GM19023 (cell line): ENCODE measurements around the gene KCNG1.

Experiments used
- ATAC-seq: cut with Tn5 transposase; IDR thresholded peaks from one replicate; pipeline ENCODE4 v1.9.1; 2021; ENCODE audit warnings: mild to moderate bottlenecking, moderate library complexity; ENCODE audit not compliant: unreplicated experiment

The KCNG1 gene

GRCh38 chr20:51013577-51014330, 9.2 kb downstream of the KCNG1 start:
- ATAC-seq, result no peak

DNA sequence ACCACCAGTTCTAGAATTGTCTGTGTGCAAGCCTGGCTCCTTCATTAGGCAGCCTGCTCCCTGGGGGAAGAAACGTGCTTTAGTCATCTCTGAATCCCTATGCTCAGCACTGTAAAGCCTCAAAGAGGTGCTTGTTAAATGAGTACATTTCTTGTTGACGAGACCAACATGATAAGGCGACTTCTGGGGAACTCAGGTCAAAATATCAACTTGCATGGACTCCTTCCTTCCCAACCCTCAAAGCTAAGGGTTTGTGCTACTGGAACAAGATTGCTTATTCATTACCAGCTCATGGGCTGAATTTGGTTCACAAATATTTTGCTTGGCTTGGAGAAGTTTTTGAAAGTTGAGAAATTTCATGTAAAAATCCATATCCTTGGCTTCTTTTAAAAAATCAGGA, 10.6 kb downstream of the KCNG1 start:
- ATAC-seq, result no peak

DNA sequence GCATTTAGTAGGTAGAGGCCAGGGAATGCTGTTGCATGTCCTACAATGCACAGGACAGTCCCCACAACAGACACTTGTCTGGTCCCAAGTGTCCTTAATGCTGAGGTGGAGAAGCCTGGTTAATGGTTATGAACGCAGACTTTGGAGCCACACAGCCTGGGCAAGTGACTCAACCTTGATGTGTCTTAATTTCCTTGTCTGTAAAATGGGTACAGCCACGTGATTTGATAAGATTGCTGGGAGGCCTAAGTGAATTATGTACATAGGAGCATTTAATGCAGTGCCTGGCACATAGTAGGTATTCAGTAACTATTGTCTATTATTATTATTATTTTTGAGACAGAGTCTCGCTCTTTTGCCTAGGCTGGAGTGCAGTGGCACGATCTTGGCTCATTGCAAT, 11.4 kb downstream of the KCNG1 start:
- no peak for ATAC-seq

GRCh38 chr20:51010932-51011331, 12.0 kb downstream of the KCNG1 start:
- ATAC-seq, result no peak

DNA sequence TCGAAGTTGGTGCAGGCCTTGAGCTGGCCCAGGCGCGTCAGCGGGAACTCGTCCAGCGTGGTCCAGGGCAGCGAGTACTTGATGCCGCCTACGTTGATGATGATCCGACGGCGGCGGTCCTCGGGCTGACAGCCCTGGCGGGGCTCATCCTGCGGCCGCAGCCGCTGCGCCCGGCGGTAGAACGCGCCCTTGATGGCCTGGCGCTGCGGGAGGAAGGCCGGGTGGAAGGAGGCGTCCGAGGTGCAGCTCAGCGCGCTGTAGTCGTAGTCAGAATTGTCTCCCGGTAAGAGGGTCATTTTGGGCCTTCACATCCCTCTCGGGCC, 12.9 kb downstream of the KCNG1 start:
- no peak for ATAC-seq

- no peak for ATAC-seq
These were observed 13.4 kb downstream of the KCNG1 start for GRCh38 chr20:51009303-51010042.

DNA sequence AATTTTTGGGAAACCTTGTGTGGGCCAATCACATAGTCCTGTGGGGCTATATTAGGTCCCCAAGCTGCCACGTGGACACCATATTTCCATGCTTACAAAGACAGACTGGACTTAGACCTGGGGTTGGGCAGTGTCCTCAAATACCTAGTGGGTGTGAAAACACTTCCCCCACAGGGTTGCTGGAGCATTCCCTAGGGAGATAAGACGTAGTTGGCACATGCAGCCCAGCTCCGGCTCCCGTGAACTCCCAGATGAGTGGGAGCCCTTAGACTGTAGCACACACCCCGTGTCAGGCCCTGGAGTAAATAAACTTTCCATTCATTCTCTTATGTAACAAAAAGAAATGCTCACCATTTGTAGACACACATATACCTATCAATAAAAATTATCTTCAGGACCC, 14.2 kb downstream of the KCNG1 start:
- ATAC-seq, result no peak

DNA sequence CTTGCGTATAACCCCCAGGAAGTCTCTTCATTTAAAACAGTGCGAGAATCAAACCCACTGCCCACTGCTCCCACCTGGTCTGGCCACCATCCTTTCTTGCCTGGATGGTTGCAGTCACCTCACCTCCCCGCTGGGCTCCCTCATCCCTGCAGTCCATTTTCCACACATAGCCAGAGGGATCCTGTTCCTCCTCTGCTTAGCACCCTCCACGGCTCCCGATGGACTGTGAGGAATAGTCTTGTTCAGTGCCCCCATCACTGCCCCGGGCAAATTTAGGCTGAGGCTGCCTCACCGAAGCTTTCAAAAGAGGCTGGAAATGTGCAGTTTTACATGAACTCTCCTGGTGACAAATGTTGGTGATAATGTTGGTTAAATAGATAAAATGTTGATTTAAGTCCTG, 17.7 kb downstream of the KCNG1 start:
- ATAC-seq, result no peak

DNA sequence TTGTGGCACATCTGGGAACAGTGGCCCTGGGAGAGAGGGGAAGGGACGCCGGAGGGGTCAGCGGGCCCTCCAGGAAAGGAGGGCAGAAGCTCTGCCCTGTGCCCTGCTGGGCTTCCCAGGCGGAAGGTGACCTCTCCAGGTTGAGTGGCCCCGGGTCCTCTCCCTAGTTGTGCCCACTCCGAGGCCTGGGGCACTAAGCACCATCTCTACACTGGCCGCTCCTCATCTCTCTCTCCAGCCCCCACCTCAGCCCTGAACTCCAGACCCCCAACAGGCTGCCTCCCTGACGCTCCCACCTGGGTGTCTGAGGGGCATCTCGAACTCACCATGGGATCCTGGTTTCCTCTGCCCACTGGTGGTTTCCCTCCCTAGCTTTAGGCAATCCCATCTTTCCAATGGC, 18.1 kb downstream of the KCNG1 start:
- no peak for ATAC-seq

DNA sequence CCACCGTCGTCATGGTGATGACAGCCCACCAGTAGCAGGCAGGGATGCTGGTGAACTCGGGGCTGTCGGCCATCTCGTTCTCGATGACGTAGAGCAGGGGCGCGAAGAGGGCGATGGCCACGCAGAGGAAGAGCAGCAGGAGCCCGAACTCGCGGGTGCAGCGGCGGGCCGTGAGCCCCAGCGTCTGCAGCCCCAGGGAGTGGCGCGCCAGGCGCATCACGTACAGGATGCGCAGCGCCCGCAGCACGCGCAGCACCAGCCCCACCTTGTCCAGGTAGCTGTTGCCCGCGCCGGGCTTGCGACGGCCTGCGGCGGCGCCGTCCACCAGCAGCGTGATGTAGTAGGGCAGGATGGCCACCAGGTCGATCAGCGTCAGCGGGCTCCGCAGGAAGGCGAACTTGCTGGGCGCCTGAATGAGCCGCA, 18.6 kb downstream of the KCNG1 start:
- no peak for ATAC-seq

GRCh38 chr20:51003753-51004152, 19.2 kb downstream of the KCNG1 start:
- ATAC-seq, result no peak

DNA sequence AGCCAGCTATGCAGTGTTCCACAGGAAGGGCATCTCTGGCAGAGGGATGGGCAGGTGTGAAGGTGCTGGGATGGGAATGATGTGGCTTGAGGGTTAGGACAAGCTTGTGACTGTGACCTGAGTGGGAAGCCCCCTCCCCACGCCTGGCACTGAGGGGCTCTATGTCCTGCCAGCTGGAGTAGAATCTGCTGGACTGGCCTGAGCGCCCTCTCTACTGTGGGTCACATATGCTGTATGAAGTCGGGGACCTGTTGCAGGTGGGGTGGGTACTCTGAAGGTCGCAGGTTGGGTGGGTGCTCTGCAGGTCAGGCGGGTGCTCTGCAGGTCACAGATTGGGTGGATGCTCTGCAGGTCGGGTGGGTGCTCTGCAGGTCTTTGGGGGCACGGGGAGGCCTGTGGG, 20.3 kb downstream of the KCNG1 start:
- ATAC-seq, result no peak

DNA sequence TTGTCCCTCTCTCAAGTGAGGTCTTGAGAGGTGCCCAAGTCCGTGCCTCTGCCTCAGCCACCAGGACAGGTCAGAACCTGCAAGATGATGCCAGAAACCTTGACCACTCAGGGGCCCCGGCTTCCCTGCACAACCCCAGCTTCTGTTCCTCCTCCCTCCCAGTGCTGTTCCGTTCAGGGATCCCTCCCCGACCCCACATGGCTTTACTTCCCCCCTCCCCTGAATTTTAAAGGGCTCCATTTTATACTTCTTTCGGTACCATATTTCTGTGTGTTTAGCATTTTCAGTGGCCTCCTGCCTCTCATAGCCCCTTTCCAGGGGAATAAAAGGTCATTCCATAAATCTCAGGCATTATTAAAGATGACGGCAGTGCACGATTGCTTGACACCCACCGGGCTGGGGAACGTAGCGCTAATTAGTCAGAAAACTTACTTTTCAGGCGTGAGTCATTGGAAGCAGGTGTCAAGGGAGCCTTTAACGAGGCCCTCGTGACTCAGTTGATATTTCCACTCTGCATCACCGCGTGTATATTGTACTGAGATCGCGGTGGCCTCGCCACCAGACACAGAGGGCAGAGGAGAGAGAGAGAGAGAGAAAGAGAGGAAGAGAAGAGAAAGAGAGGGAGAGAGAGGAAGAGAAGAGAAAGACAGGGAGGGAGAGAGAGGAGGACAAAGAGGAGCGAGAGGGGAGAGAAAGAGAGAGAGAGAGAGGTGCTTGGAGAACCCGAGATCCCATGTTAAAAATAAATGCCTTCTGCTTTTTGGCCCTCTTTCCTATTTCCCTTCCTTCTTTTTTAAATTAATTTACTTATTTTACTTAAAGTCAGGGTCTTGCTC, 21.3 kb downstream of the KCNG1 start:
- ATAC-seq, result no peak

GRCh38 chr20:50999355-50999754, 23.6 kb downstream of the KCNG1 start:
- ATAC-seq, result no peak

- no peak for ATAC-seq
These were observed 25.7 kb downstream of the KCNG1 start for GRCh38 chr20:50996901-50997865.

DNA sequence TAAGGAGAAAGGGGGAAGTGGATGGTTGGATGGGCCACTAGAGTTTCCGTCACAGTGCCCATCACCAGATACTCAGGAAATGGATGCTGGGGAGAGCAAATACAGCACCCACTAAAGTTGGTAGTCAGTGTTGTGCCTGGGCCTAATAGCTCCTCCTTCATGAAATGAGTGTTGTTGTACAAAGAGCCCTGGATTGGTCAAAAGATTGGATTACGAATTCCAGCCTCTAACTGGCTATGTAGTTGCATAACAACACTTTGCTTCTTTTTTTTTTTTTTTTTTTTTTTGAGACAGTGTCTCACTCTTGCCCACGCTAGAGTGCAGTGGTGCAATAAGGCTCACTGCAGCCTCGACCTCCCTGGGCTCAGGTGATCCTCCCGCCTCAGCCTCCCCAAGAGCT, 27.4 kb downstream of the KCNG1 start:
- ATAC-seq, result no peak

DNA sequence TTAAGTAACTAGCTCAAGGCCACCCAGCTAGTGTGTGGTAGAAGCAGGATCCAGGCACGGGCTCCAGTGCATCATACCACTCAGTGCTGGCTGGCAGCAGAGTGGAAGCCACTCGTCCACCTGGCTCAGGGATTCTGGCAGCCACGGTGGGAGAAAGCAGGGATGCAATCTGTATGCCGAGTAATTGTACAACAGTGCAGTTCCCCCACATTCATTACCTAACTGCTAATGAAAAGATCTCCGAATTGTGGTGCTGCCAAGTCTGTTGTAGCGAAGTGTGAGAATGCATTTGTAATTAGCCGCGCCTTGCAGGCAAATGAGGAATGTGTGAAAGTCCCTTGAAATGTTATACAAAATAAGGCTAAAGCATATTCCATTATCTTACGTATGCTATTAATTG, 29.0 kb downstream of the KCNG1 start:
- no peak for ATAC-seq

- ATAC-seq, result peak; percentile 54
These were observed 30.0 kb downstream of the KCNG1 start for GRCh38 chr20:50992733-50993457.

GRCh38 chr20:50992336-50992732, 30.6 kb downstream of the KCNG1 start:
- no peak for ATAC-seq

- no peak for ATAC-seq
These were observed 31.8 kb downstream of the KCNG1 start for GRCh38 chr20:50991076-50991475.
